ENCODE data around the gene S100A10. TPM values are rescaled to one million over a fixed set of nuclear protein-coding genes. Genes with fewer than 3 reads are reported as not detected.
A peak's percentile ranks its signal among the peaks of the same experiment; 100 is the strongest.

Gene S100A10
- total RNA-seq, 1 donor from 2014 or later, result 219 TPM

DNA sequence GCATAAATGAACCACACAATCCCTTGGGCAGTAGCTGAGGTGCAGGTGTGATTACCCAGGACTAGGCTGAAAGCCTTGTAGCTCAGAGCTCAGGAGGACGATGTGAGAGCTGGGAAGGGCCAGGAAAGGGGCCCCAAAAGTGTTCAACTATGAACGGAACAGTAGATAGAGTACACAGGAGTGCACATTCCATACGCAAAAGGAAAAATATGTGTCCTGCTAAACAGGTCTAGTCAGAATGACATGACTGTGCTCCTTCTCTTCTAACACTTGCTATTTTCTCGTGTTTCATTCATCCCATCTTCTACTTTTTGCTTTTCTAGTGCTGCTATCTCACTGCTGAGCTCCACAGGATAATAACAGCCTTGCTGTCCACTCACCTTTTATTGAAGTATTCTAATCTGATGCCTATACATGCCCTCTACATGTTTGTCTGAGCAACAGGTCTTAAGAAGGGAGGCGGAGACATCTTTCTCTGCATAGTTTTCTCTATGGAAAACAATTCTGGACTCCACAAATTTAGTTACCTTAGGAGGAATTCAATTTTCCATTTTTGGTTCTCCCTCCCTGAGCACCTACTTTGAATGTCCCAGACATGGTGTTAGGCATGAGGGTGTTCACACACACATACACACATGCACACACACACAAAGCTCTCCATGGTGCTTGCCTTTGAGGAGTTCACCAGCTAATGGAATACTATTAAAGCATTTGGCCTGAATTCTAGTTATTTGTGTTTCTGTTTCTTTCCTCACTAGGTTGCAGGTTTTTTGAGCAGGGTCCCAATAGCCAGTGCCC, 3.4 kb downstream of the S100A10 start:
- TF ChIP-seq, protein P1, sequence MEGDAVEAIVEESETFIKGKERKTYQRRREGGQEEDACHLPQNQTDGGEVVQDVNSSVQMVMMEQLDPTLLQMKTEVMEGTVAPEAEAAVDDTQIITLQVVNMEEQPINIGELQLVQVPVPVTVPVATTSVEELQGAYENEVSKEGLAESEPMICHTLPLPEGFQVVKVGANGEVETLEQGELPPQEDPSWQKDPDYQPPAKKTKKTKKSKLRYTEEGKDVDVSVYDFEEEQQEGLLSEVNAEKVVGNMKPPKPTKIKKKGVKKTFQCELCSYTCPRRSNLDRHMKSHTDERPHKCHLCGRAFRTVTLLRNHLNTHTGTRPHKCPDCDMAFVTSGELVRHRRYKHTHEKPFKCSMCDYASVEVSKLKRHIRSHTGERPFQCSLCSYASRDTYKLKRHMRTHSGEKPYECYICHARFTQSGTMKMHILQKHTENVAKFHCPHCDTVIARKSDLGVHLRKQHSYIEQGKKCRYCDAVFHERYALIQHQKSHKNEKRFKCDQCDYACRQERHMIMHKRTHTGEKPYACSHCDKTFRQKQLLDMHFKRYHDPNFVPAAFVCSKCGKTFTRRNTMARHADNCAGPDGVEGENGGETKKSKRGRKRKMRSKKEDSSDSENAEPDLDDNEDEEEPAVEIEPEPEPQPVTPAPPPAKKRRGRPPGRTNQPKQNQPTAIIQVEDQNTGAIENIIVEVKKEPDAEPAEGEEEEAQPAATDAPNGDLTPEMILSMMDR (IDR thresholded peaks at IDR 0.05; ENCODE audit: unreplicated experiment), result no peak

DNA sequence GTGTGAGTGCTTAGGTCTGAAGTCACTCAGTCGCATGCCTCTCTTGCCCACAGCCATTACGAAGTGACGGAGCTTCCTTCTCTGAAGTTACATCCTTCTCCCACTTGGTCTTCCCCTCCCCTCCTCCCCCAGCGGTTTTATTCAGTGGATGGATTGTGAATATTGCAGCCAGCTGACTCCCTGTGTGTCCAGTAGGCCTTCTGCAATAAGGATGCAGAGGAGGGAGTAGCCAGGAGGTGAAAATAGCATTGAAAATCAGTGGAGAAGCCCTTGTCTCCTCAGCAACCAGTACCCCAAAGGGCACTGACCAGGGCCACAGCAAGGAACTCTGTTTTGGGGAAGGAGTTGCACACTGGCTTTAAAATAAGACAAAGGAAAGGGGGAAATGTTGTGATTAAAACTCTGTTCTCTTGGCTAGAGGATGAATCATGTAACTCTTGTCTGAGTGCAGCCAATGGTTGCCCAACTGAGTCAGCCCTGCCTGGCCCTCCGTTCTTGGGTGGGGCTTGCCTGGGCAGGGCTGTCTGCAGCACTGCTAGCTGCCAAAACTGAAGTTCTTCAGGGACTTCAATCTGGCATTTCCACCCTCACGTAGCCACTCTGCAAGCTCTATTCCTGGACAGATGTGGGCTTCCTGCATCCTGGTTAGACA, 4.3 kb downstream of the S100A10 start:
- Mint-ChIP-seq H3K4me1 (peaks cover 64% of the 10 kb centered on the region), H3K36me3 (peaks cover 15% of the 10 kb centered on the region), H3K9me3 (no peaks in the 10 kb centered on the region), H3K27me3 (ENCODE audit: low read depth) (no peaks in the 10 kb centered on the region), H3K27ac (peak overlapping the region; percentile 98), H3K4me3 (peak overlapping the region; percentile 92)
- DNase-seq (ENCODE audit: low spot score in 2 of 2, unreplicated experiment in 2 of 2), result no peak
- TF ChIP-seq, protein P1 (IDR thresholded peaks at IDR 0.05; ENCODE audit: unreplicated experiment), result no peak

More for the DNA sequence above, 3.4 kb downstream of the S100A10 start:
- H3K4me1 Mint-ChIP-seq, result peaks cover 66% of the 10 kb centered on the region
- peak overlapping the region; percentile 98 for H3K27ac Mint-ChIP-seq
- no peak for DNase-seq (ENCODE audit: low spot score in 2 of 2, unreplicated experiment in 2 of 2)
- H3K36me3 Mint-ChIP-seq, result peaks cover 11% of the 10 kb centered on the region
- no peaks in the 10 kb centered on the region for H3K27me3 Mint-ChIP-seq (ENCODE audit: low read depth)
- H3K9me3 Mint-ChIP-seq, result no peaks in the 10 kb centered on the region
- H3K4me3 Mint-ChIP-seq, result peak overlapping the region; percentile 92

DNA sequence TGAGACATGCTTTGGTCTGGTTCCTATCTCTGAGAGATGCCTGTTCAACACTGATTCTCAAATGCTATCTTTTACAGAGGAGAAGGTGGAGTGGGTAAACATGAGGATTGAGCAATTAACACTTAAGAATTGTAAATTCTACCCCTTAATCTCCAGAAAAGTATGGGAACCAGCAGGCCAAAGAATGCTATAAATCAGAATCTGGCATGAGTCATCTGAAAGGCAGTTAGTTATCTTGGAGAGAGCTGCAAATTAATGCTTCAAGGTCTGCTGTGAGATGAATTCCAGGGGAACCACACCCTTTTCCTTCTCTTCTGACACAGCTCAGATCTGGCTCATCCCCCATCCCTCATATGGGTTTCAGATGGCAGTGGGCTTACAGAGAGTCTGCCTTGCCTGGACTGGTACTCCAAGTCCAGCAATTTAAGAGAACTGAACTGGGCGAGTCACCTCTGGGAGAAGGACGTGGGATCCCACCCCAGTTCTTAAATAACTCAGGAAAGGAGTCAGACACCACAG, 5.2 kb downstream of the S100A10 start:
- H3K9me3 Mint-ChIP-seq, result no peaks in the 10 kb centered on the region
- H3K4me3 Mint-ChIP-seq, result peak overlapping the region; percentile 45
- TF ChIP-seq, protein P1 (IDR thresholded peaks at IDR 0.05; ENCODE audit: unreplicated experiment), result no peak
- peaks cover 62% of the 10 kb centered on the region for H3K4me1 Mint-ChIP-seq
- H3K36me3 Mint-ChIP-seq, result peaks cover 23% of the 10 kb centered on the region
- H3K27me3 Mint-ChIP-seq (ENCODE audit: low read depth), result no peaks in the 10 kb centered on the region
- peak overlapping the region; percentile 98 for H3K27ac Mint-ChIP-seq
- DNase-seq (ENCODE audit: low spot score in 2 of 2, unreplicated experiment in 2 of 2), result no peak

DNA sequence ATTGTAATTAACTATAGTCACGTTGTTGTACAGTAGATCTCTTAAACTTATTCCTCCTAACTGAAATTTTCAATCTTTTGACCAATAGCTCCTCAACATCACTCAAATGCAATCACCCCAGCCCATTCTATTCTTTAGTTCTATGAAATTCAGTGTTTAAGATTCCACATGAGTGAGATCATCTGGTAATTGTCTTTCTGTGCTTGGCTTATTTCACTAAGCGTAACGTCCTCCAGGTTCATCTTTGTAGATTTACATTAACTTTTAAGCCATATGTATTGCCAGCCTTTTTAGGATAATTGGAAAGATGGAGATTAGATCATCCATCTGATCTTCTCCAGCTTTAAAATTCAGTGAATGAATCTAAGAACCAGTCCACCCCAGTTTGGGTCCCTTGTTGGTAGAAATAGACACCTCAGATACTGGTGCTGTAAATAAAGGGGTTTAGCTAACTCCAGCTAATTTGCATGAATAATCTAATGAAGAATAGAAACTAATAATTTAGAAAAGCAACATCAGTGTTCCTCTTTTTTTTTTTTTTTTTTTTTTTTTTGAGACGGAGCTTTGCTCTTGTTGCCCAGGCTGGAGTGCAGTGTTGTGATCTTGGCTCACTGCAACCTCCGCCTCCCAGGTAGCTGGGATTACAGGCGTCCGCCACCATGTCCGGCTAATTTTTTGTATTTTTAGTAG, 7.0 kb downstream of the S100A10 start:
- no peaks in the 10 kb centered on the region for H3K27me3 Mint-ChIP-seq (ENCODE audit: low read depth)
- H3K9me3 Mint-ChIP-seq, result no peaks in the 10 kb centered on the region
- H3K4me3 Mint-ChIP-seq, result no peak overlapping the region
- TF ChIP-seq, protein P1 (IDR thresholded peaks at IDR 0.05; ENCODE audit: unreplicated experiment), result no peak
- H3K27ac Mint-ChIP-seq, result peak overlapping the region; percentile 78
- peaks cover 51% of the 10 kb centered on the region for H3K4me1 Mint-ChIP-seq
- H3K36me3 Mint-ChIP-seq, result peaks cover 32% of the 10 kb centered on the region
- DNase-seq (ENCODE audit: low spot score in 2 of 2, unreplicated experiment in 2 of 2), result no peak

DNA sequence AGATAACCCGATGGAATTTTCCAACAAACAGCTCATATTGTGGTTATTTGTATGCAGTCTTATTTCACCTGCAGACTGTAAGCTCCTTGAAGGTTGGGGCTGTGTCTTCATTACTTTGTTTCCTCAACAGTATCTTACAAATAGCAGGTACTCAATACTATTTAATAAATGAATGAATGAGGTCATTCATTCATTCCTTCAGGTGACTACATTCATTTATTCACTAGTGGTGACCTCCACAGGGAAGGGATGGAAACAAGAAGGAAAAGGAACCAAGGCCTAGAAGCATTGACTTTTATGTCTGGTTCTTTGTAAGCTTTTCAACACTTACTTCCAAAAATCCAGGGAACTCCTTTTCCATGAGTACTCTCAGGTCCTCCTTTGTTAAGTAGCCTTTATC, 7.9 kb downstream of the S100A10 start:
- H3K36me3 Mint-ChIP-seq, result peaks cover 39% of the 10 kb centered on the region
- no peak overlapping the region for H3K4me3 Mint-ChIP-seq
- DNase-seq (ENCODE audit: low spot score in 2 of 2, unreplicated experiment in 2 of 2), result no peak
- no peaks in the 10 kb centered on the region for H3K9me3 Mint-ChIP-seq
- no peak overlapping the region for H3K27ac Mint-ChIP-seq
- H3K4me1 Mint-ChIP-seq, result peaks cover 45% of the 10 kb centered on the region
- TF ChIP-seq, protein P1 (IDR thresholded peaks at IDR 0.05; ENCODE audit: unreplicated experiment), result no peak
- no peaks in the 10 kb centered on the region for H3K27me3 Mint-ChIP-seq (ENCODE audit: low read depth)
